ENCODE data around the gene THG1L. TPM values are rescaled to one million over a fixed set of nuclear protein-coding genes. Genes with fewer than 3 reads are reported as not detected.
"Not testable (repeated sequence)": the region's sequence is repeated elsewhere in the genome, so short reads cannot be mapped to it uniquely, and the experiment has no call there.

THG1L gene
- total and polyA plus RNA-seq, 2 donors (not counting 1 experiment from before 2014, with no cell fraction given) = 5.1 to 14.6 TPM

- H3K4me3 Mint-ChIP-seq = peak overlapping the region; percentile 26
- DNase-seq = no peak
- H2AFZ ChIP-seq (ENCODE audit: insufficient read depth, low read depth, low read length, poor library complexity, severe bottlenecking) = peak overlapping the region; percentile 62
These were observed 40.4 kb upstream of the THG1L start for GRCh38 chr5:157690690-157691433.

GRCh38 chr5:157693816-157694215 is 37.4 kb upstream of the THG1L start:
- DNase-seq; H4K20me1 ChIP-seq (ENCODE audit: control insufficient read depth, insufficient read depth, low read length, poor library complexity, severe bottlenecking); H3K4me3 Mint-ChIP-seq; ATAC-seq (ENCODE audit: low read depth); POLR2A ChIA-PET; H3K27me3 Mint-ChIP-seq; H3K4me1 Mint-ChIP-seq; H3K4me2 ChIP-seq (replicated peaks; ENCODE audit: low read depth, low read length, poor library complexity, severe bottlenecking); H3K27me3 ChIP-seq (replicated peaks in 1 of 4; ENCODE audit: control extremely low read depth in 1 of 4, control insufficient read depth in 3 of 4, insufficient read depth in 4 of 4, low read length in 3 of 4); H3K4me1 ChIP-seq (ENCODE audit: control insufficient read depth in 2 of 2, insufficient read depth in 2 of 2, low read length in 2 of 2); intact Hi-C loops (cut with micrococcal nuclease); H3K79me2 ChIP-seq (ENCODE audit: control insufficient read depth, insufficient read depth, low read length); H3K27ac ChIP-seq (ENCODE audit: low read length in 2 of 2); H3K9ac ChIP-seq (ENCODE audit: low read length); H3K27ac Mint-ChIP-seq; H2AFZ ChIP-seq (ENCODE audit: insufficient read depth, low read depth, low read length, poor library complexity, severe bottlenecking); H3K9me3 Mint-ChIP-seq (ENCODE audit: insufficient read depth); H3K4me3 ChIP-seq (ENCODE audit: control extremely low read depth in 1 of 5, extremely low read depth in 1 of 5, insufficient read depth in 1 of 5, low read depth in 2 of 5, low read length in 4 of 5); H3K36me3 ChIP-seq (replicated peaks in 1 of 2; ENCODE audit: control extremely low read depth in 1 of 2, control insufficient read depth in 1 of 2, extremely low read depth in 1 of 2, insufficient read depth in 2 of 2, low read length in 1 of 2): not testable (repeated sequence)
- 95% methylated on average over 22 of the region's 25 CpGs for WGBS (ENCODE audit: insufficient coverage)
- CTCF ChIA-PET = interaction anchor here (1.6 kb wide), 1 partner anchor 9 kb away, joined by 4 read pairs; no protein-coding TSS in a partner anchor
- peaks cover 2 to 23% (median 17%) of the 10 kb centered on the region in 3 donors for H3K9me3 ChIP-seq (ENCODE audit: control extremely low read depth in 1 of 3, control insufficient read depth in 2 of 3, insufficient read depth in 1 of 3, low read length in 2 of 3)

More at GRCh38 chr5:157690690-157691433, 40.4 kb upstream of the THG1L start:
- Histone ChIP-seq H3K36me3 (replicated peaks in 1 of 2; ENCODE audit: control extremely low read depth in 1 of 2, control insufficient read depth in 1 of 2, extremely low read depth in 1 of 2, insufficient read depth in 2 of 2, low read length in 1 of 2) (no peaks in the 10 kb centered on the region), H3K79me2 (ENCODE audit: control insufficient read depth, insufficient read depth, low read length) (no peaks in the 10 kb centered on the region), H3K4me3 (ENCODE audit: control extremely low read depth in 1 of 5, extremely low read depth in 1 of 5, insufficient read depth in 1 of 5, low read depth in 2 of 5, low read length in 4 of 5) (peak overlapping the region in 1 of 5 experiments; percentile 16), H3K27ac (ENCODE audit: low read length in 2 of 2) (no peak overlapping the region), H3K9me3 (ENCODE audit: control extremely low read depth in 1 of 3, control insufficient read depth in 2 of 3, insufficient read depth in 1 of 3, low read length in 2 of 3) (peaks cover 0 to 19% (median 0%) of the 10 kb centered on the region in 3 donors), H3K4me2 (replicated peaks; ENCODE audit: low read depth, low read length, poor library complexity, severe bottlenecking) (peak overlapping the region; percentile 47), H4K20me1 (ENCODE audit: control insufficient read depth, insufficient read depth, low read length, poor library complexity, severe bottlenecking) (no peaks in the 10 kb centered on the region), H3K9ac (ENCODE audit: low read length) (no peak overlapping the region), H3K27me3 (replicated peaks in 1 of 4; ENCODE audit: control extremely low read depth in 1 of 4, control insufficient read depth in 3 of 4, insufficient read depth in 4 of 4, low read length in 3 of 4) (no peaks in the 10 kb centered on the region), H3K4me1 (ENCODE audit: control insufficient read depth in 2 of 2, insufficient read depth in 2 of 2, low read length in 2 of 2) (no peaks in the 10 kb centered on the region)
- WGBS (ENCODE audit: insufficient coverage) = 70% methylated on average over 51 of the region's 53 CpGs
- no peak for ATAC-seq (ENCODE audit: low read depth)
- ChIA-PET POLR2A (interaction anchor here (0.6 kb wide), 1 partner anchor 97 kb away, joined by 3 read pairs; no protein-coding TSS in a partner anchor), CTCF (interaction anchor here (0.6 to 1.1 kb wide), 6 partner anchors 22 to 251 kb away, joined by 3 read pairs; no protein-coding TSS in a partner anchor)
- no peak overlapping the region for H3K27ac Mint-ChIP-seq
- no peaks in the 10 kb centered on the region for H3K9me3 Mint-ChIP-seq (ENCODE audit: insufficient read depth)
- TF ChIP-seq CTCF (IDR thresholded peaks at IDR 0.05) (no peak), EZH2 (IDR thresholded peaks at IDR 0.05; ENCODE audit: borderline replicate concordance, insufficient read depth, low read depth, low read length, poor library complexity, severe bottlenecking) (no peak)
- intact Hi-C loops (cut with micrococcal nuclease) = no loop called here
- no peaks in the 10 kb centered on the region for H3K27me3 Mint-ChIP-seq
- no peaks in the 10 kb centered on the region for H3K4me1 Mint-ChIP-seq

GRCh38 chr5:157696154-157696553 is 35.1 kb upstream of the THG1L start:
- CTCF ChIA-PET; H3K36me3 ChIP-seq (replicated peaks in 1 of 2; ENCODE audit: control extremely low read depth in 1 of 2, control insufficient read depth in 1 of 2, extremely low read depth in 1 of 2, insufficient read depth in 2 of 2, low read length in 1 of 2); H3K9ac ChIP-seq (ENCODE audit: low read length); POLR2A ChIA-PET; H3K27ac ChIP-seq (ENCODE audit: low read length in 2 of 2); H3K79me2 ChIP-seq (ENCODE audit: control insufficient read depth, insufficient read depth, low read length); H3K27me3 Mint-ChIP-seq; H3K27me3 ChIP-seq (replicated peaks in 1 of 4; ENCODE audit: control extremely low read depth in 1 of 4, control insufficient read depth in 3 of 4, insufficient read depth in 4 of 4, low read length in 3 of 4); H3K9me3 Mint-ChIP-seq (ENCODE audit: insufficient read depth); H3K4me3 ChIP-seq (ENCODE audit: control extremely low read depth in 1 of 5, extremely low read depth in 1 of 5, insufficient read depth in 1 of 5, low read depth in 2 of 5, low read length in 4 of 5); DNase-seq; intact Hi-C loops (cut with micrococcal nuclease); H3K4me2 ChIP-seq (replicated peaks; ENCODE audit: low read depth, low read length, poor library complexity, severe bottlenecking); H3K4me1 Mint-ChIP-seq; ATAC-seq (ENCODE audit: low read depth); H3K27ac Mint-ChIP-seq; H3K4me3 Mint-ChIP-seq; H4K20me1 ChIP-seq (ENCODE audit: control insufficient read depth, insufficient read depth, low read length, poor library complexity, severe bottlenecking); H2AFZ ChIP-seq (ENCODE audit: insufficient read depth, low read depth, low read length, poor library complexity, severe bottlenecking); H3K4me1 ChIP-seq (ENCODE audit: control insufficient read depth in 2 of 2, insufficient read depth in 2 of 2, low read length in 2 of 2): not testable (repeated sequence)
- peaks cover 6 to 25% (median 16%) of the 10 kb centered on the region in 3 donors for H3K9me3 ChIP-seq (ENCODE audit: control extremely low read depth in 1 of 3, control insufficient read depth in 2 of 3, insufficient read depth in 1 of 3, low read length in 2 of 3)
- WGBS (ENCODE audit: insufficient coverage) = 100% methylated on average over 1 of the region's 3 CpGs

All from B cell (primary cell).